SH-SY5Y (cell line): ENCODE measurements around the gene VPS26A.

ENCODE experiments used
- GATA2 ChIP-seq: IDR thresholded peaks from 2 replicates; pipeline ENCODE4 v1.6.1; 2011; ENCODE audit warnings: mild to moderate bottlenecking, low read depth, low read length
- GATA3 ChIP-seq: IDR thresholded peaks from 2 replicates; pipeline ENCODE4 v1.6.1; 2011; ENCODE audit warnings: low read depth, mild to moderate bottlenecking, low read length, moderate library complexity

DNA sequence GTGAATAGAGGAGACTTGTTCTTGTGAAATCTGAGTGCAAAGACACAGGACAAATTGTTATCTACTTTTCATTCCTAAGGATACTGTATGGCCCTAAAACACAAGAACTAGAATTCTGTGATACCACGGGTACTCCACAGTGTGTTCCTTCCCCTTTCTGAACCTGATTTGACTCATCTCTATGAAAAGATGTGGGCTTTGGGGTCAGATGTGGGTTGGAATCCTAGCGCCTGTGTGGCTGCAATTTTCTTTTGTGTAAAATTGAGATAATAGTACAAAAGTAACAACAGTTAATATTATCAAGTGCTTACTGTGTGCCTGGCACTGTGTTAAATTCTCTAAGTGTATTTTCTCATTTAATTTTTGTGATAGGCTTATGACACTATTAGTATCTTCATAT, 27.9 kb upstream of the VPS26A start:
- TF ChIP-seq GATA3 (no peak), GATA2 (no peak)
